T-cell (primary cell): ENCODE results near the gene ENTPD3. TPM values are rescaled to one million over a fixed set of nuclear protein-coding genes. Genes with fewer than 3 reads are reported as not detected.

Source experiments
- total RNA-seq, 35 experiments: library from RNA in 6 of 35; stranded (reverse) in 6 of 35; fragments of 120-200 nt in 1 of 35; gene quantifications; one replicate each; pipeline versions ENCODE4 v1.2.1 to v1.2.4 and lab custom pipeline; 2013 to 2026

Gene ENTPD3
- total RNA-seq, 5 donors from 2014 or later (not counting 1 experiment from before 2014, with no cell fraction given): not detected

Other genes starting within 250 kb of the ENTPD3 start
- gene EIF1B, start 77.5 kb upstream of the ENTPD3 start, total RNA-seq: 10 to 100 TPM; 39.7 to 70.0 (median 53.3) TPM
- 1,000 to 10,000 TPM; 2,898 to 3,980 (median 3,701) TPM for gene RPL14, start 70.2 kb downstream of the ENTPD3 start, total RNA-seq
- gene ZNF619, start 89.9 kb downstream of the ENTPD3 start, total RNA-seq: 10 to 100 TPM in 3 of 5 donors, 1 to 10 TPM in 2; 7.3 to 12.2 (median 11.2) TPM
- gene ZNF620, start 118.9 kb downstream of the ENTPD3 start, total RNA-seq: 1 to 10 TPM; 2.0 to 3.1 (median 3.1) TPM
- gene ZNF621, start 137.8 kb downstream of the ENTPD3 start, total RNA-seq: 10 to 100 TPM; 16.6 to 25.2 (median 22.2) TPM